Lower leg skin (tissue), 3 donors: ENCODE data around the gene CD274.

ENCODE experiments used
- CTCF ChIP-seq, 3 donors: fragments of 450-650 bp; IDR thresholded peaks; one replicate each; pipeline ENCODE4 v1.5.1; 2016; ENCODE audit warnings: antibody characterized with exemption in 3 of 3, mild to moderate bottlenecking in 3 of 3, moderate library complexity in 2 of 3
- POLR2A ChIP-seq, 2 donors: fragments of 450-650 bp; IDR thresholded peaks; one replicate each; pipeline ENCODE4 v1.6.1; 2016 to 2017; ENCODE audit warnings: antibody characterized with exemption in 2 of 2, mild to moderate bottlenecking in 1 of 2, moderate library complexity in 1 of 2

DNA sequence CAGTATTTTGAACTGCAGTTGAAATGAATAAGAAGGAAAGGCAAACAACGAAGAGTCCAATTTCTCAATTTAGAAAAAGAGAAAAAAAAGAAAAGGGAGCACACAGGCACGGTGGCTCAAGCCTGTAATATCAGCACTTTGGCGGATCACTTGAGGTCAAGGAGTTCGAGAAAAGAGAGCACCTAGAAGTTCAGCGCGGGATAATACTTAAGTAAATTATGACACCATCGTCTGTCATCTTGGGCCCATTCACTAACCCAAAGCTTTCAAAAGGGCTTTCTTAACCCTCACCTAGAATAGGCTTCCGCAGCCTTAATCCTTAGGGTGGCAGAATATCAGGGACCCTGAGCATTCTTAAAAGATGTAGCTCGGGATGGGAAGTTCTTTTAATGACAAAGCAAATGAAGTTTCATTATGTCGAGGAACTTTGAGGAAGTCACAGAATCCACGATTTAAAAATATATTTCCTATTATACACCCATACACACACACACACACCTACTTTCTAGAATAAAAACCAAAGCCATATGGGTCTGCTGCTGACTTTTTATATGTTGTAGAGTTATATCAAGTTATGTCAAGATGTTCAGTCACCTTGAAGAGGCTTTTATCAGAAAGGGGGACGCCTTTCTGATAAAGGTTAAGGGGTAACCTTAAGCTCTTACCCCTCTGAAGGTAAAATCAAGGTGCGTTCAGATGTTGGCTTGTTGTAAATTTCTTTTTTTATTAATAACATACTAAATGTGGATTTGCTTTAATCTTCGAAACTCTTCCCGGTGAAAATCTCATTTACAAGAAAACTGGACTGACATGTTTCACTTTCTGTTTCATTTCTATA is 602 bp upstream of the CD274 start:
- TF ChIP-seq POLR2A (IDR thresholded peaks at IDR 0.05) (no peak), CTCF (IDR thresholded peaks at IDR 0.05) (no peak)
